ENCODE measurements around the gene PWWP2B.

The PWWP2B gene

GRCh38 chr10:132465193-132465888 is 68.3 kb downstream of the PWWP2B start:
- DNase-seq: no peak
- no peak overlapping the region for H3K4me3 ChIP-seq (ENCODE audit: low read depth, low read length)
- no peaks in the 10 kb centered on the region for H3K9me3 ChIP-seq (ENCODE audit: severe bottlenecking)
- no peaks in the 10 kb centered on the region for H3K27me3 ChIP-seq (ENCODE audit: insufficient read depth, low read depth, severe bottlenecking)
- H3K36me3 ChIP-seq: no peaks in the 10 kb centered on the region
- peak; percentile 24; the same call in 1 of the 2 replicates for TF ChIP-seq CTCF (IDR thresholded peaks at IDR 0.05; ENCODE audit: low read depth, low read length)
- H3K27ac ChIP-seq: no peak overlapping the region

- no peak overlapping the region for H3K27ac ChIP-seq
- DNase-seq: no peak
- TF ChIP-seq CTCF (IDR thresholded peaks at IDR 0.05; ENCODE audit: low read depth, low read length): no peak
- H3K4me3 ChIP-seq (ENCODE audit: low read depth, low read length): no peak overlapping the region
- no peaks in the 10 kb centered on the region for H3K36me3 ChIP-seq
- no peaks in the 10 kb centered on the region for H3K9me3 ChIP-seq (ENCODE audit: severe bottlenecking)
- H3K27me3 ChIP-seq (ENCODE audit: insufficient read depth, low read depth, severe bottlenecking): no peaks in the 10 kb centered on the region
These were observed 69.0 kb downstream of the PWWP2B start for GRCh38 chr10:132465889-132466519.

- H3K36me3 ChIP-seq: no peaks in the 10 kb centered on the region
- no peak overlapping the region for H3K27ac ChIP-seq
- no peak for TF ChIP-seq CTCF (IDR thresholded peaks at IDR 0.05; ENCODE audit: low read depth, low read length)
- H3K4me3 ChIP-seq (ENCODE audit: low read depth, low read length): no peak overlapping the region
- peaks cover 2% of the 10 kb centered on the region for H3K9me3 ChIP-seq (ENCODE audit: severe bottlenecking)
- DNase-seq: peak; percentile 1
- no peaks in the 10 kb centered on the region for H3K27me3 ChIP-seq (ENCODE audit: insufficient read depth, low read depth, severe bottlenecking)
These were observed 69.8 kb downstream of the PWWP2B start for GRCh38 chr10:132466520-132467463.

Measured in WERI-Rb-1 (cell line).